GM20000 (cell line): Measurements from ENCODE around the gene ATM.

Source experiments
- DNase-seq: peaks from one replicate; pipeline ENCODE4 v3.0.0; 2012; ENCODE audit warnings: low spot score
- CTCF ChIP-seq: IDR thresholded peaks from 2 replicates; pipeline ENCODE4 v1.5.1; 2012; ENCODE audit warnings: mild to moderate bottlenecking, control low read depth; ENCODE audit errors: extremely low read depth, missing control alignments

ATM gene

GRCh38 chr11:108343714-108344113, 120.8 kb downstream of the ATM start:
- TF ChIP-seq CTCF, result no peak
- DNase-seq, result no peak

GRCh38 chr11:108345767-108346166, 122.9 kb downstream of the ATM start:
- TF ChIP-seq CTCF, result no peak
- no peak for DNase-seq

- TF ChIP-seq CTCF, result no peak
- DNase-seq, result no peak
Observed at GRCh38 chr11:108346451-108346850, 123.6 kb downstream of the ATM start.

- TF ChIP-seq CTCF, result no peak
- DNase-seq, result no peak
Observed at GRCh38 chr11:108351468-108351867, 128.6 kb downstream of the ATM start.

- no peak for DNase-seq
- TF ChIP-seq CTCF, result no peak
Observed at GRCh38 chr11:108364159-108364558, 141.3 kb downstream of the ATM start.

- no peak for DNase-seq
- no peak for TF ChIP-seq CTCF
Observed at GRCh38 chr11:108368134-108368533, 145.3 kb downstream of the ATM start.

GRCh38 chr11:108369064-108369463, 146.2 kb downstream of the ATM start:
- no peak for DNase-seq
- no peak for TF ChIP-seq CTCF
